PC-9 (cell line): ENCODE results near the gene ADAM8. TPM values are rescaled to one million over a fixed set of nuclear protein-coding genes. Genes with fewer than 3 reads are reported as not detected.

Experiments used
- BruUV-seq: library from RNA; stranded (reverse); fragments of 400-500 nt; replicated peaks from 2 replicates; lab custom pipeline; 2021; lab: Mats Ljungman, UMichigan
- CTCF ChIA-PET: fragments of 300-600 bp; sonication (Branson Sonifier 250); formaldehyde crosslinking; loops from one replicate; lab custom pipeline; 2022; ENCODE audit warnings: antibody characterized with exemption; lab: Charles Lee
- POLR2A ChIA-PET: fragments of 300-600 bp; sonication (Branson Sonifier 250); formaldehyde crosslinking; loops from one replicate; lab custom pipeline; 2022; ENCODE audit warnings: antibody characterized with exemption; ENCODE audit not compliant: unreplicated experiment; lab: Charles Lee
- DNase-seq, 2 experiments: peaks; one replicate each; pipeline versions ENCODE4 v3.0.0 to v3.0.0-alpha.2; 2015 to 2022; ENCODE audit warnings: mixed read lengths in 1 of 2
- H2AFZ ChIP-seq: fragments of 200-600 bp; sonication (generic); 2 replicates; pipeline ENCODE4 v1.8.1; 2017; ENCODE audit warnings: antibody characterized with exemption
- H3F3A ChIP-seq: fragments of 200-600 bp; sonication (generic); 2 replicates; pipeline ENCODE4 v1.8.1; 2017; ENCODE audit warnings: antibody characterized with exemption, mild to moderate bottlenecking, low read depth; ENCODE audit not compliant: insufficient read depth
- H3K27ac ChIP-seq: fragments of 200-600 bp; sonication (generic); 2 replicates; pipeline ENCODE4 v1.6.1; 2016; ENCODE audit warnings: mixed run types
- H3K27me3 ChIP-seq: fragments of 200-600 bp; sonication (generic); 2 replicates; pipeline ENCODE4 v1.6.1; 2016; ENCODE audit warnings: low read depth, mixed run types; ENCODE audit not compliant: insufficient read depth
- H3K36me3 ChIP-seq: fragments of 200-600 bp; sonication (generic); 2 replicates; pipeline ENCODE4 v1.6.1; 2016; ENCODE audit warnings: low read depth, mixed run types
- H3K4me1 ChIP-seq: fragments of 200-600 bp; sonication (generic); replicated peaks from 2 replicates; pipeline ENCODE4 v1.6.1; 2016; ENCODE audit warnings: mixed run types; ENCODE audit not compliant: insufficient read depth
- H3K4me2 ChIP-seq: fragments of 200-600 bp; sonication (generic); 2 replicates; pipeline ENCODE4 v1.6.1; 2017; ENCODE audit warnings: mixed run types
- H3K4me3 ChIP-seq: fragments of 200-600 bp; sonication (generic); 2 replicates; pipeline ENCODE4 v1.6.1; 2016; ENCODE audit warnings: mixed run types
- H3K79me2 ChIP-seq: fragments of 200-600 bp; sonication (generic); 2 replicates; pipeline ENCODE4 v1.6.1; 2017; ENCODE audit warnings: low read depth, mixed run types
- H3K9me2 ChIP-seq: fragments of 200-600 bp; sonication (generic); 2 replicates; pipeline ENCODE4 v1.8.1; 2017; ENCODE audit warnings: mild to moderate bottlenecking; ENCODE audit not compliant: insufficient read depth
- H3K9me3 ChIP-seq: fragments of 200-600 bp; sonication (generic); 2 replicates; pipeline ENCODE4 v1.8.1; 2016; ENCODE audit warnings: low read depth; ENCODE audit not compliant: insufficient read depth
- H4K20me1 ChIP-seq: fragments of 200-600 bp; sonication (generic); 2 replicates; pipeline ENCODE4 v1.8.1; 2017; ENCODE audit not compliant: insufficient read depth
- EZH2 ChIP-seq: fragments of 200-600 bp; sonication (generic); IDR thresholded peaks from 2 replicates; pipeline ENCODE4 v1.8.0; 2017; ENCODE audit warnings: antibody characterized with exemption, low read depth
- intact Hi-C: fragments of 100-400 bp; cut with micrococcal nuclease; formaldehyde crosslinking; loops from one replicate; pipeline ENCODE4 v1.10.0; 2022; ENCODE audit not compliant: unreplicated experiment
- total RNA-seq: library from RNA; stranded (reverse); gene quantifications from 2 replicates; pipeline ENCODE4 v1.2.3, GENCODE V29; 2021
- TF ChIP-seq, protein P1 (sequence below): fragments of 200-600 bp; sonication (generic); conservative IDR thresholded peaks from 2 replicates; pipeline ENCODE4 v1.6.1; 2017; ENCODE audit warnings: mixed run types, antibody characterized with exemption, mild to moderate bottlenecking, moderate library complexity

ADAM8 gene
- total RNA-seq, 1 experiment from 2014 or later, result 18.3 TPM

DNA sequence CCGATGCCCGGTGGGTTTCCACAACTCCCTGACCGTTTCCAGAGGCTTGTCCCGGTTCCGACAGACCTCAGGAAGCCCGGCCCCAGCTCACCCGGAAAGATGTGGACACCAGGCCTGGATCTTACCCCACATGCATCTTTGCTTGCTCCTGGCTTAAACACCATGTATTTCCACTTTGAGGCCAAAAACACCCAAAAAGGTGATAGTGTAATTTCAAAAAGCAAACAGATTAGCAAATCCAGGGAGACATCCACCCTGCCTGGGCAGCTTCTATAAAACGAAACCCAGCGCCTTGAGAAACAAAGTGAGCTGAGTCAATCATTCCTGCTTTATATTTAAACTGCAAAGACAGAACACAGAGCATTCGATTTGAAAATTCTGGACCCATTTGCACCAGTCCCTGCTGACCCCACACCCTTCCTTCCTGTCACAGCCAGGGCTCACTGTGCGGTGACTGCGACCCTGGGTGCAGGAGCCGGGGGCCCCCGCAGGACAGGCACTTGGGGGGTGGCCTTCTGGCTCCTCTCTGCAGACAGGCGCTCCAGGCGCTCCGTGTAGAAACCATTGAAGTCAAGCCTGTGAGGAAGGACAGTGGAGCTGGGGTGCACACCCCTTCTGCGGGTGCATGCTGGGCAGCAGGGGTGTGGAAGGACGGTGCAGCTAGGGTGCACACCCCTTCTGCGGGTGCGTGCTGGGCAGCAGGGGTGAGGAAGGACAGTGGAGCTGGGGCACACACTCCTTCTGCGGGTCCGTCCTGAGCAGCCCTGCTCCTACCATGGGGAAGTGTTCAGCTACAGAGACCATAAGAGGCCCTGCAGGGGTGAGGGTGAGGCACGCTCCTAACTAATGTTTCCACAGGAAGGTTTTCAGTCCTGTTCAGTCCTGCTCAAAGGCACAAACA is 2.9 kb upstream of the ADAM8 start:
- intact Hi-C loops, result loop anchor here (1.0 to 10.0 kb wide), 2 partner anchors 14 to 55 kb away; no protein-coding TSS in a partner anchor
- no peaks in the 10 kb centered on the region for H3K9me3 ChIP-seq
- H3F3A ChIP-seq, result peaks cover 33% of the 10 kb centered on the region
- no peaks in the 10 kb centered on the region for H3K9me2 ChIP-seq
- peak overlapping the region; percentile 89 for H3K4me2 ChIP-seq
- H3K79me2 ChIP-seq, result 0 out of 2 replicates have a peak, but pooled peaks cover 5% of the 10 kb centered on the region
- ChIA-PET POLR2A (interaction anchor here (0.7 kb wide), 1 partner anchor 128 kb away, joined by 3 read pairs; no protein-coding TSS in a partner anchor), CTCF (no interaction called here)
- no peaks in the 10 kb centered on the region for H3K36me3 ChIP-seq
- H3K4me3 ChIP-seq, result peak overlapping the region; percentile 28; the same call in 1 of the 2 replicates
- peak overlapping the region; percentile 89 for H3K27ac ChIP-seq
- H3K27me3 ChIP-seq, result no peaks in the 10 kb centered on the region
- DNase-seq, result no peak
- no peak overlapping the region for H2AFZ ChIP-seq
- H4K20me1 ChIP-seq, result no peaks in the 10 kb centered on the region
- no TSS peak for BruUV-seq
- TF ChIP-seq, protein P1, sequence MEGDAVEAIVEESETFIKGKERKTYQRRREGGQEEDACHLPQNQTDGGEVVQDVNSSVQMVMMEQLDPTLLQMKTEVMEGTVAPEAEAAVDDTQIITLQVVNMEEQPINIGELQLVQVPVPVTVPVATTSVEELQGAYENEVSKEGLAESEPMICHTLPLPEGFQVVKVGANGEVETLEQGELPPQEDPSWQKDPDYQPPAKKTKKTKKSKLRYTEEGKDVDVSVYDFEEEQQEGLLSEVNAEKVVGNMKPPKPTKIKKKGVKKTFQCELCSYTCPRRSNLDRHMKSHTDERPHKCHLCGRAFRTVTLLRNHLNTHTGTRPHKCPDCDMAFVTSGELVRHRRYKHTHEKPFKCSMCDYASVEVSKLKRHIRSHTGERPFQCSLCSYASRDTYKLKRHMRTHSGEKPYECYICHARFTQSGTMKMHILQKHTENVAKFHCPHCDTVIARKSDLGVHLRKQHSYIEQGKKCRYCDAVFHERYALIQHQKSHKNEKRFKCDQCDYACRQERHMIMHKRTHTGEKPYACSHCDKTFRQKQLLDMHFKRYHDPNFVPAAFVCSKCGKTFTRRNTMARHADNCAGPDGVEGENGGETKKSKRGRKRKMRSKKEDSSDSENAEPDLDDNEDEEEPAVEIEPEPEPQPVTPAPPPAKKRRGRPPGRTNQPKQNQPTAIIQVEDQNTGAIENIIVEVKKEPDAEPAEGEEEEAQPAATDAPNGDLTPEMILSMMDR, result no peak
- TF ChIP-seq EZH2, result no peak
- H3K4me1 ChIP-seq, result peaks cover 48% of the 10 kb centered on the region

GRCh38 chr10:133278577-133279265 is 2.1 kb upstream of the ADAM8 start:
- CTCF ChIA-PET, result no interaction called here

More at GRCh38 chr10:133278577-133279265, 2.1 kb upstream of the ADAM8 start:
- Histone ChIP-seq H3K79me2 (0 out of 2 replicates have a peak, but pooled peaks cover 5% of the 10 kb centered on the region), H4K20me1 (no peaks in the 10 kb centered on the region), H3K4me2 (peak overlapping the region; percentile 89), H2AFZ (no peak overlapping the region), H3K9me3 (no peaks in the 10 kb centered on the region), H3K36me3 (no peaks in the 10 kb centered on the region), H3K9me2 (no peaks in the 10 kb centered on the region), H3K4me1 (peaks cover 49% of the 10 kb centered on the region), H3K27me3 (no peaks in the 10 kb centered on the region), H3K27ac (peak overlapping the region; percentile 89), H3F3A (peaks cover 33% of the 10 kb centered on the region), H3K4me3 (peak overlapping the region; percentile 28; the same call in 1 of the 2 replicates)
- POLR2A ChIA-PET, result interaction anchor here (0.7 kb wide), 2 partner anchors 20 to 127 kb away, joined by 3 read pairs; no protein-coding TSS in a partner anchor
- peak; percentile 88 to 91 for DNase-seq
- no peak for TF ChIP-seq EZH2
- TF ChIP-seq, protein P1, result no peak
- no TSS peak for BruUV-seq
- intact Hi-C loops, result loop anchor here (1.0 kb wide), 2 partner anchors 15 to 19 kb away; no protein-coding TSS in a partner anchor
